ENCODE data around the gene STARD7.

DNA sequence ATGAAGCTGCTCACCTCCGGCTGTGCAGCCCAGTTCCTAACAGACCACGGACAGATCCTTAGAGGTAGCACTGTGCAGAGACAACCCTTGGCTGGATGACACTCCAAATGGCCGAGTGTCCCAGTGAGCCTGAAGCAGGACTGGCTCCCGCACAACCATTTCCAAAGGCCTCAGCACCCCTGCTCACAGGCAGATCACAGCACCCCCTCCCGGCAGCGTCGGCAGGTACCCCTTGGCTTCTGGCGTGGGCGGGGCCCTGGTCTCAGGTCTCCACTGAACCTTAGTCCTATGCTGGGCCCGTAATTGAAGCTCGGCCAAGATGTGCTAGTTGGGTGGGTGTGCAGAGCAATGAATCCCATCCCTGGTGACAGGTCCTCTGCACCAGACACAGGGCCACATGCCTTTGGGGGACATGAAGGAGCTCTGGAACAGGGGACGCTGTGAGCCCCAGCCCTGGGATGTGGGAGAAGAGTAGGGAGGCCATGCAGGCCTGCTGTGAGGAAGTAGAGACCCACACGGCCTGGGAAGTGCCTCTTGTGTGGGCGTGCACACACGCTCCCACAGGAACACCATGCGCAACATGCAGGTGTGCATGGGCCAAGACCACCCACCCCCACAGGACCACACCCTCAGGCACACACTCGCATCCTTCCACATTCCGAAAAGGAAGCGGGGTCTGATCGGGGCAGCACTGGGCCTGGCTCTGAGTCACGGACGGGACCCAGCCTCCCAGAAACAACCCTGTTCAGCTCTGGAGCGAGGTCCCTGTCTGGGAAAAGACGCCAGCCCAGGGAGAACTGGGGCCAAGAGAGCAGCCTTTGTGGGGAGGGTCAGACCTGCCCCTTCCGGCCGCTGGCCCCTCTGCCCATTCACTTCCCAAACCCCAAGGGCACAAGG lies 66.2 kb downstream of the STARD7 start:
- TF ChIP-seq EZH2 (IDR thresholded peaks at IDR 0.05) = no peak
- no peak for TF ChIP-seq POLR2AphosphoS5 (IDR thresholded peaks at IDR 0.05; ENCODE audit: borderline replicate concordance, low read depth, low read length)
- no peak for TF ChIP-seq FOXP2 (optimal IDR thresholded peaks at IDR 0.05; ENCODE audit: control extremely low read depth, extremely low read length, insufficient read depth)

All from SK-N-MC (cell line).